NCI-H2107 treated with DMSO at 0.1 percent for 48 hours (cell line): ENCODE results near the gene MRRF.

ENCODE experiments used
- DNase-seq: peaks from one replicate; lab custom pipeline; 2025; ENCODE audit not compliant: unreplicated experiment; lab: John Stamatoyannopoulos, UW

Gene MRRF

GRCh38 chr9:122378236-122378635 lies 113.6 kb downstream of the MRRF start:
- DNase-seq, result no peak

- no peak for DNase-seq
Measured at GRCh38 chr9:122379340-122379739, 114.7 kb downstream of the MRRF start.

DNA sequence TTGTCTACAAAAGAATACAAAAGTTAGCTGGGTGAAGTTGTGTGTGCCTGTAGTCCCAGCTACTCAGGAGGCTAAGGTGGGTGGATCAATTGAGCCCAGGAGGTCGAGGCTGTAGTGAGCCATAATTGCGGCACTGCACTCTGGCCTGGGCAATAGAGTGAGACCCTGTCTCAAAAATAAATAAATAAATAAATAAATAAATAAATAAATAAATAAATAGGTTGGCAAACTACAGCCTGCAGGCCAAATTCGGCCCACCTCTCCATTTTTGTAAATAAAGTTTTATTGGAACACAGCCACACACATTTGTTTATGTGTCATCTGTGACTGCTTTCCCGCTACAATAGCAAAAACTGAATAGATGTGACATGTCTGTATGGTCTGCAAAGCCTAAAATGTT lies 115.6 kb downstream of the MRRF start:
- DNase-seq, result no peak
